Activated CD4-positive, alpha-beta T cell treated with anti-CD3 and anti-CD28 coated beads for 4 hours (primary cell): ENCODE measurements around the gene CLDN20.
"Not testable (repeated sequence)": the region's sequence is repeated elsewhere in the genome, so short reads cannot be mapped to it uniquely, and the experiment has no call there.

Experiments
- DNase-seq, 2 donors: peaks; one replicate each; pipeline ENCODE4 v3.0.0-alpha.2; 2020

Gene CLDN20

GRCh38 chr6:155263373-155264063 lies at the start of gene CLDN20:
Gene CLDN20 (plus strand): TSS chr6:155264013. CDS start chr6:155275720, 11,707 bp downstream.
- no peak for DNase-seq

GRCh38 chr6:155215906-155216305 lies 47.9 kb upstream of the CLDN20 start:
- DNase-seq = no peak

- no peak for DNase-seq
Measured at GRCh38 chr6:155216312-155217046, 47.3 kb upstream of the CLDN20 start.

- not testable (repeated sequence) for DNase-seq
Measured at GRCh38 chr6:155218711-155219110, 45.1 kb upstream of the CLDN20 start.

GRCh38 chr6:155219299-155219698 lies 44.5 kb upstream of the CLDN20 start:
- DNase-seq = no peak

- DNase-seq = no peak
Measured at GRCh38 chr6:155219858-155220301, 43.9 kb upstream of the CLDN20 start.

- DNase-seq = no peak
Measured at GRCh38 chr6:155221086-155221485, 42.7 kb upstream of the CLDN20 start.

GRCh38 chr6:155222506-155222905 lies 41.3 kb upstream of the CLDN20 start:
- DNase-seq = no peak

GRCh38 chr6:155223646-155224451 lies 40.0 kb upstream of the CLDN20 start:
- peak; percentile 32 to 39 for DNase-seq

- no peak for DNase-seq
Measured at GRCh38 chr6:155224618-155225017, 39.2 kb upstream of the CLDN20 start.

GRCh38 chr6:155227046-155227445 lies 36.8 kb upstream of the CLDN20 start:
- DNase-seq = no peak

GRCh38 chr6:155228546-155229166 lies 35.2 kb upstream of the CLDN20 start:
- DNase-seq = no peak

GRCh38 chr6:155230975-155231374 lies 32.8 kb upstream of the CLDN20 start:
- not testable (repeated sequence) for DNase-seq

- no peak for DNase-seq
Measured at GRCh38 chr6:155232848-155233247, 31.0 kb upstream of the CLDN20 start.

GRCh38 chr6:155234167-155234566 lies 29.6 kb upstream of the CLDN20 start:
- no peak for DNase-seq

GRCh38 chr6:155234687-155235086 lies 29.1 kb upstream of the CLDN20 start:
- DNase-seq = no peak

- no peak for DNase-seq
Measured at GRCh38 chr6:155235087-155235486, 28.7 kb upstream of the CLDN20 start.

- DNase-seq = no peak
Measured at GRCh38 chr6:155237613-155238012, 26.2 kb upstream of the CLDN20 start.

- DNase-seq = no peak
Measured at GRCh38 chr6:155240905-155241600, 22.8 kb upstream of the CLDN20 start.

GRCh38 chr6:155241966-155242365 lies 21.8 kb upstream of the CLDN20 start:
- no peak for DNase-seq

GRCh38 chr6:155244434-155244833 lies 19.4 kb upstream of the CLDN20 start:
- DNase-seq = no peak

GRCh38 chr6:155245193-155245592 lies 18.6 kb upstream of the CLDN20 start:
- DNase-seq = no peak
